ENCODE measurements around the gene RGL4.

RGL4 gene

DNA sequence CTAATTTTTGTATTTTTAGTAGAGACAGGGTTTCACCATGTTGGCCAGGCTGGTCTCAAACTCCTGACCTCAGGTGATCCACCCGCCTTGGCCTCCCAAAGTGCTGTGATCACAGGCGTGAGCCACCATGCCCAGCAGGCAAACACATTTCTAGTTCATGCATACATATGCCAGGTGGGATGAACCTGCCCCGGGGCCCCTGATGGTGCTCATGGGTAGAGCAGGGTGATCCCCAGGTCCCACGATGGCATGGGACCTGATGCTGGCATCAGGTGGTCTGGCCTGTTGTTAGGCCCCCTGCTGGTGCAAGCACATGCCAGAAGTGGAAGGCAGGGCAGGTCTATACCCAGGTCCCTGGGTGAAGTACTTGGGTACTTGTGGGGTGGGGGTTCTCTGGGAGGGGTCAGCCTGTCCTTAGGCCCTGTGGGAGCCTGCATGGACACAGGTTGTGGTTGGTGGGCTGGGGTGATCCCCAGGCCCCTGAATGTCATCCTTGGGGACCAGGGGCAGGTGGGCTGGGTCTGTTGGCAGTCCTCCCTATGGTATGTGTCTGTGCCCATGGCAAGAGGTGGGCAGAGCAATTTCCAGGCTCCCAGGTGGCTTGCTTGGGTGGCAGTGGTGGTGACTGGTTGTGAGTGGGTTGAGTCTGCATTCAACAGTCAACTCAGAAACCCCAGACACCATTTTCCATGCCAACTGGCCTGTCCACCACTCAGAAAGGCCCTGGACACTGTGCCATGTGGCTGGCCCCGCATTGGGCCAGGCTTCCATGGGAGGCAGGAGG lies 9.6 kb upstream of the RGL4 start:
- DNase-seq (ENCODE audit: low read depth): no peak

DNA sequence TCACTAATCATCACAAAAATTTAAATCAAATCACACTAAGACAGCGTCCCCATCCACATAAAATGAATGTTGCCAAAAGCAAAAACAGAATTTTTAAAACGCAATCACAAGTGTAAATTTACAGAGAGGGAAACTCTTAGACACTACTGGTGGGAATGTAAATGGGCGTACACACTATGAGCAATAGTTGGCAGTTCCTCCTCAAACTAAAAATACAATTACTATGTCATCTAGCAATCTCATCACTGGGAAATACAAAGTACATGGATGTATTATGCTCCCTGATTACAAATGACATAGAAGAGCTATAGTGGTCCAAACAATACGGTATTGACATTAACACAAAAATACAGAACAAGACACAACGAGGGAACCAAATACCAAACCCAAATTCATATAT lies 8.7 kb upstream of the RGL4 start:
- DNase-seq (ENCODE audit: low read depth): no peak

DNA sequence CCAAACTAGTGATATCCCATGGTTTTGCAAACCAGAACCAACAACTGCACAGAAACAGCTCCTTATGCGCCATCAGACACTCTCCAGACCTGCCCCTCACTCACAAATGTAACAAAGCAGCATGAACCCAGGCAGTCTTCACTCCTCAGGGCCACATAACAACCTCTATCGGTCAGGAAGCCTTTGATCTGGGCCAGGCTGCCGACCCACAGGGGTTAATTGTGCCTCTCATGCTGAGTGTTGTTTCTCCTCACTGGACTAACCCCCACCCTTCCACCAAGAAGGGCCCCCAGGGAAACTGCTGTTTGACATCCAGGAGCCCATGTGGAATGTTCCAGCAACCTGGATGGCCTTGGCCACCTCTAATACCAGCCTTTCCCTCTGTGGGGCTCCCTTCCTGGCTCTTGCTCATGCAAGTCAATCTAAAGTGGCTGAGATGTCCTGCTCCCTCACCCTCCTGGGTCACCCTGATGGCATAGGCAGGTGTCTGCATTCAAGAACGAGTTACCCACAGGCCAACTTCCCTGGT lies 7.9 kb upstream of the RGL4 start:
- DNase-seq (ENCODE audit: low read depth): no peak

DNA sequence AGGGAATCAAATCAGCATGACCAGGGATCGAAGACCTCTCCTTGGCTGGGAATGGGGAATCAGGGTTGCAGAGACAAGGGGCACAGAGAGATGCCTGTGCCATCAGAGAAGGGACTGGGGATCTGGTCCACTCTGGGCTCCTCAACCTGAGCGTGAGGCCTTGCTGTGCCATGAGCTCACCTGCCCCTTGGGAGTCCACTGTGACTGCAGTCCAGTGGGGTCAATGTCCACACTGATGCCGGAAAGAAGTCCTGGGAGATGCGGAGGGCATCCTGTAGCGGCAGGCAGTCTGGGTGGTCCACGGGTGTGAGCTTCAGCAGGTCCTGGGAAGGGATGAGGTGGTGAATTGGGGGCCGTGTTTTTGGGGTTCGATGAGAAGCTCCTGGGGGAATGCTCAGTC lies 7.3 kb upstream of the RGL4 start:
- no peak for DNase-seq (ENCODE audit: low read depth)

DNA sequence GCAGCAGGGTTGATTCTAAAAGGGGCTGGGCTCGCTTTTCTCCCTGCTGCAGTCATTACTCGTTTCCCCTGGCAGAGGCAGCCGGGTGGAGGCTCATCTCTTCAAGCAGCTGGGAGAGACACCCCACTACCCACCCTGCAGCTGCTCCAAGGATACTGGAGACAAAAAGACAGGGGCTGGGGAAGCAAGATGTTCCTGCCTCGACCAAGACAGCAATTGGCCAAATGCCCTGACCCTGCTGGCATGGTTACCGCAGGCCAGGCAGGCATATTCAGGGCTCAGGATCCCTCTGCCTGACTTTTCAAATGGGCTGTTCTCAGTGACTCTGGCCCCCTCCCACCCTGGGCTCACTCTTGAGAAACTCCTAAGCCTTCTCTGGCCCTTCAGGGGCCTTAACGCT lies 6.8 kb upstream of the RGL4 start:
- no peak for DNase-seq (ENCODE audit: low read depth)

DNA sequence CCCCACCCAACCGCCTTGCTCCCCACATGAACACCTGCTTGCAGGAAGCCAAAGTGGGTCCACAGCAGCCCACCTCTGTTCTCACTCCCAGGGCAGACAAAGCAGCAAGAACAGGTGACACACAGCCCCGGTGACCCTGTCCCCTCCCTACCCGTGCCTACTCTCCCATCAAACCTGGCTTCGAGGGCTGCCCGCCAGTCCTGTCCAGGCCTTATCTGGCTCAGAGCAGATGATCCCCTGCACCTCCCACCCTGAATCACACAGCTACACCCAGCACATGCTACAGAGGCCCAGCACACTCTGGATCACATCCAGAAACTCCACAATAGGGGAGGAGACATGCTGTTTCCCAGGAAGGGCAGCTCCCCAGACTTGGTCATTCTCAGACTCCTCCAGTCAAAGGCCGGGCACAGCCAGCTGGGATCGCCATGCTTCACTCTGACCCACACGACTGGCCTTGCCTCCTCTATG lies 6.2 kb upstream of the RGL4 start:
- DNase-seq (ENCODE audit: low read depth): no peak

DNA sequence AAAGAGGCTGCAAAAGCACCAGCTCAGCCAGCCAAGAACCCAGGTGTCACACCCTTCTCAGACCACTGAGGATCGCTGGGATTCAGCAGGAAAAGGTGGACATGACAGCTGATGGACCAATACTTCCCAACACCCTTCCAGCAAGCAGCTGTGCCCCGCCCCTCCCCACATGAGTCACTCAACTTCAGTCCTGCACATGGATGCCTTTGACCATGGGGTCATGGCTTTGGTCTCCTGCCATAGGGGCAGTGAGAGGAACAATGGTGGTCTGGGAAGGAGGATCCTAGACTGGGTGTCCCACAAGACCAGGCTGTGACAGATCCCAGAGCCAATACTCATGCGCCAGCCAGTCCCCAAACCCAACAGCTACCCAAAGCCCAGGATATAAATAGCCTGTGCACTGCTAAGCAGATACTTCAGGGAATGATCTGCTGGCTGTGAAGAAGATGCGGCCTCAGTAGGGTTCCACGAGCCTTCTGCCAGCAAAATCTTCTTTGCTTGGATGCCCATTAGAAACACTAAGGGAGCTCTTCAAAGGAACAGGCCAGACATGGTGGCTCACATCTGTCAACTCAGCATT lies 5.5 kb upstream of the RGL4 start:
- no peak for DNase-seq (ENCODE audit: low read depth)

DNA sequence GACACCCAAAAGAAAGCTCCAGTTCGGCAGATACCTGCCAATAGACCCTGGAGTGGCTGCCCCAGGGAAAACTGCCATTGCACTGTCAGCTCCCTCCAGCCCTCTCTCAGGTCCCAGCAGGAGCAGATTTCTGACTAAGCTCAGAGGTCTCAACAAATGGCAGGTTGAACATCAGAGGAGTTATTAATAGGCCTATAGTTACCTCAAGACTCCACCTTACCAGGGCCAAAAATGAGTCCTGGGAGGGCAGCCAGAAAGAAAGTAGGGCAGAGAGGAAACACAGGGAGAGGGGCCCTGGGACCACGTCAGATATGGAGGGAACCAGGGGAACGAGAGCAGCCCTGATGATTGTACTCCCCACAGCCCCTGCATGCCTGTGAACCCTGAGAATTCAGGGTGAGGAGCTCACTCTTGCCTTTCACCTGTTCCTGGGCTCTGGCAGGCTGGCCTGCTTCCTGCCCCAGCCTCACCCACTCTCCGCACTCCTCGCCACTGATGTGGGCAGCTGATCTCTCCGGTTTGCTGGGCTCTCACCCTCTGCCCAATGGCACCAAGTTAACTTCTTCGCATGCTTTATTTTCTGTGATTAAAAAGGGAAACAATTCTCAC lies 4.3 kb upstream of the RGL4 start:
- DNase-seq (ENCODE audit: low read depth): no peak

DNA sequence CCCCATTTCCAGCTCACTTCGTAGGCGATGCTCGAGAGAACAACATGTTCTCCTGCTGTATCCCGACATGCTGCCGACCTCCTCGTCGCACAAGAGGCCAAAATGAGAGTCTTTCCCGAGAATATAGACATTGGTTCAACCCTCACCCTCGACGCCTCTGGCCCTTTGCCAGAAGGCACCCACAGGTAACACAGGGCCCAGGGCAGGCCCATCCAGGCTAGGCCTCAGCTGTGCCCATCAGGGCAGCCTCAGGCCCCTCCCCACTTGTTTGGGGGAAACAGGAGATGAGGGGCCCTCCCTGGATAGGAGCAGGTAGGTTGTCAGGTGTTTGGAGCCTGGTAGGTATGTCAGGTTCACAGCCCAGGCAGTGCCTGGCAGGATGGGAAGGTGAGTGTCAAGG lies 2.7 kb upstream of the RGL4 start:
- no peak for DNase-seq (ENCODE audit: low read depth)

DNA sequence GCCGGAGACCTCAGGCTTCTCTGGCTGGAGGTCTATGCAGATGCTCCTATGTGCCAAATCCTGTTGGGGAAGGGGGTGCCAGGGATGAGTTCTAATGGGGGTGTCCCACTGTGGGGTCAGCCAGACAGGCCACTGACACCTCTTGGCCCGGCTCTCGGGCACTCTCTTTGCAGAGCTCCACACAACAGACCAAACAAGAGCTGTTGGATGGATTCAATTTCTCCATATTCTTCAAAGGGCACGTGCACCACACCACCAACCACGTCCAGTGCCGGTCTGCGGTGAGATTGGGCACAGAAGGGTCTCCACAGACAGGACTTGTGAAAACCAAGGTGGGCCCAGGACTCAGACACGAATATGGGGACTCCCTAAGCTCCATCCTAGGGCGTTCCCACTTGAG lies 2.2 kb upstream of the RGL4 start:
- no peak for DNase-seq (ENCODE audit: low read depth)

DNA sequence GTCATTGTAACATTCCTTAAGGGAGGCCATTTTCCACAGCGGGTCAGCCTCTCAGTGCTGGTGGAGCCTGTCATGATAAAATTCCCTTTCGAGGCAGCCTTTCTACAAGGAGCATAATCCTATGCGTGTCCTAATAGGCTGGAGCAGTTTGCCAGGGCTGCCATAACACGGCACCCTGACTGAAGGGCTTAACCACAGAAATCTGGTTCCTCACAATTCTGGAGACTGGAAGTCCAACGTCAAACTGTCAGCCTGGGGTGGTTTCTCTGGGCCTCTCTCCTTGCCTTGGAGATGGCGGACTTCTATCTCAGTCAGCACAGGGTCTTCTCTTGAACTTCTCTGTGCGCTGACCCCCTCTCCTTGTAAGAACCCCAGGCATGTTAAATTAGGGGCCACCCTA lies 1.4 kb upstream of the RGL4 start:
- no peak for DNase-seq (ENCODE audit: low read depth)

DNA sequence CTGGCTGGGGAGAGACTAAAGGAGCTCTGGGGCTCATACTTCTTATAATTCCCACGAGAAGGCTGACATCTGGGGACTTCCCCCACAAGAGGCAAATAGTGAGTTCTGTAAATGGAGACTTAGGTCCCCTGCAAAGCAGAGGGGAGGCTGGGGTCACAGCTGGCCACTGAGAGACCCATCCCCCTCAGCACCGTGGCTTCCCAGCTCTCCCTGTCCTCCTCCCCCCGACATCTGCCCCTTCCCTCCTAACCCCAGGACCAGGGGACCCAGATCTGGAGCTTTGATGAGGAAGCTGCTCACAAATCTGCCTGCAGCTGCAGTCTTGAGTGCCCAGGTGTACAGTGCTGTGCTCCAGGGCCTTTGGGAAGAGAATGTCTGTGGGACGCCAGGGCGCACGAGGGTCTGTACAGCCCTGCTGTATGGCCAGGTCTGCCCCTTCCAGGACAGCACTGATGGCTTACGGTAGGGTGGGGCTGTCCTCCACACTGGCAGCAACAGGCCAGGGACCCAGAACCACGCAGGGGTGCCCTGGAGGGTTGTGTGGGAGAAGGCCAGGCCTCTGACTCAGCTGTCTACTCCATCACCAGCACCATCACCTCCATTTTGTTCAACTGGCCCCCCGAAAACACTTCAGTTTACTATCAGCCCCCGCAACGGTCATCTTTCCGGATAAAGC lies 1.1 kb downstream of the RGL4 start:
- DNase-seq (ENCODE audit: low read depth): no peak

DNA sequence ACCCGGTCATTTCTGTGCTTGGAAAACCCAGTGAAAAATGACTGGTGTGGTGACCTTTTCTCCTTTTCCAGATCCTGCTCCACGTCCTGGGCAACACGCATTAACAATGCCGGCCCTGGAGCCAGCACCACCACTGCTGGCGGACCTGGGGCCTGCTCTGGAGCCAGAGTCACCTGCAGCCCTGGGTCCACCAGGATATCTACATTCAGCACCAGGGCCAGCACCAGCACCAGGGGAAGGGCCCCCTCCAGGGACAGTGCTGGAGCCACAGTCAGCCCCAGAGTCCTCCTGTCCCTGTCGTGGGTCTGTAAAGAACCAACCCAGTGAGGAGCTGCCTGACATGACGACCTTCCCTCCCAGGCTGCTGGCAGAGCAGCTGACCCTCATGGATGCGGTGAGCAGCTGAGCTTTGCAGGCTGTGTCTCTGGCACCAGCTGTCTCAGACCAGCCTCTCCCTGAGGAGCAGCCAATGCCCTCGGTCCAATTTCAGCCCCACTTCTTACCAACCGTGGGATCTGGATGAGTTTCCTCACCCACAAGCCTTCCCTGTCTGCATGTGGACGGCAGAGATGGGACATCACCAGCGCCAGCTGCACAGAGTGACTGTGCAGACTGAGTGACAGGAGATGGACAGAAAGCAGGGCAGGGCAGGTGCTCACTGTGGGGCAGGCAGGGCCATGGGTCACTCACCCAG lies 1.9 kb downstream of the RGL4 start:
- DNase-seq (ENCODE audit: low read depth): no peak

DNA sequence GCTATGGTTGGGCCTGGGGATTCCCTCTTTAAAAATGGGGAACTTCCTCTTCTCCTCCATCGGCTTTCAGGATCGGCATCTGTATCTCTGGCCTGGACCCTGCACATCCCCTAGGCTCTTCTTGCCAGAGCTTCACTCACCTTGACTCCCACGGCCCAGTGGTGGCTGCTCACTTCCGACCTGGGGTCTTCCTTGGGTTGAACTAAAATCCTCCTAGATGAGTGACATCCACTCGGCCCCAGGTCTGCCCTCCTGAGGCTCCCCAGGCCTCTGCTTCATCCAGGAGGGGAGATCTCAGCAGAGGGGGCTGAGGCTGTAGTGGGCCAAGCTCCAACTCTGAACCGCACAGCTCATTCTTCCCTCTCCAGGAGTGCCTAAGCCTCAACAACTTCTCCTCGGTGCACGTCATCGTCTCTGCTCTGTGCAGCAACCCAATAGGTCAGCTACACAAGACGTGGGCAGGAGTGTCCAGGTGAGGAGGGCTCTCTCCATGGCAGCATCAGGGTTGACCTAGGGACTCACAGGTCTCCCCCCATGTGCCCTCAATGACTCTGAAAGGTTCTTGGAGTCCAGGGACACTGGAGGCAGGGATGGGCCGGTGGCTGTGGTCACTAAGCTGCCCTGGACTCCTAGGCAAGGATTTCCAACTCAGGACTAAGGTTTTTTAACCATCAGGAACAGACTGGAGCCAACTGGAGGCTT lies 3.3 kb downstream of the RGL4 start:
- DNase-seq (ENCODE audit: low read depth): no peak

DNA sequence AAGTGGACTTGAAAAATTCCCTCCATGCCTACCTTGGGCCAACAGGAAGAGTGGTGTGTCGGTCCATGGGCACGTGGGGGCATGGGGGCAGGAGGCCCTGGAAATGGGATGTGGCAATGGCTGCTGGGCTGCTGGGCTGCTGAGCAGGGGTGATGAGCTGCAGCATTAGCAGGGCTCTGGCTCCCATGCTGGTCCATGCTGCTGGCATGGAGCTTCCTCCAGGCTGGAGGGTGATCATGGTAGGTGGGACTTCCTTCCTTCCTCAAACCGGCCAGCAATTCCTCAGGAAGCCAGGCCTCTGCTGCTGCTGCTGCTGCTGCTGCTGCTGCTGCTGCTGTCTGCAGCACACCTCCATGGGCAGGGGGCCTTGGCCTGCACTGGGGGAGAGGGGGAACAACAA lies 4.3 kb downstream of the RGL4 start:
- no peak for DNase-seq (ENCODE audit: low read depth)

DNA sequence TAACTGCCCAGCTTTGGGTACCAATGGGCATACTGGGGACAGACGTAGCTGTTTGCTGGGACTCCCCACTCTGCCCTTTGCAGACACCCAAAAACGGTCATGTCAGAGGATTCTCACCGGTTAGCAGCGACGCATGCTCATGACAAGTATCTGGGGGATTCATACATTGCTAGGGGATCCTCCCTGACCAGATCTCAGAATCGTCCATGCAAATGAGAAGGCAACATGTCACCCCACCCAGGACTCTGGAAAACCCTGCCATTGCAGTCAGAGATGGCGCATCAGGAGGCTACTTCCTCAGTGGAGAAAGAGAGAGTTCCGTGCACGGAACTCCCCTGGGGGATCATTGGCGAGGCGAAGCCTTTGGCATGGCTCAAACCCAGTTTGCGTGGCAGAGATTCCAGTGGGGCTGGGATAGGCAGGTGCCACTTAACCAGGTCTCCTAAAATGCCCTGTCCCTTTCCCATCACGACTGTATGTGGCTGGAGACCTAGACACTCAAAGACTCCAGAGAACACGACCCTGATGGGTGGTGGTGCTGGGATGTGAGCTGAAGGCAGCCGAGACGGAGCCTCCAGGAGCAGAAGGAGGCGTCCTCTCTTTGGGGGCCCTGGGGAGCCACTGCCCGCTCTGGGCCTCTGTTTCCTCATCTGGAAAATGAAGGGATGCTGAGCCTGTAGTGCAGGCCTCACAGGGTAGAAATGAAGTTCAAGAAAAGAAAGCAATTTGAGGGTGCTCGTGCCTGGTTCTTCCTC lies 4.9 kb downstream of the RGL4 start:
- DNase-seq (ENCODE audit: low read depth): no peak

DNA sequence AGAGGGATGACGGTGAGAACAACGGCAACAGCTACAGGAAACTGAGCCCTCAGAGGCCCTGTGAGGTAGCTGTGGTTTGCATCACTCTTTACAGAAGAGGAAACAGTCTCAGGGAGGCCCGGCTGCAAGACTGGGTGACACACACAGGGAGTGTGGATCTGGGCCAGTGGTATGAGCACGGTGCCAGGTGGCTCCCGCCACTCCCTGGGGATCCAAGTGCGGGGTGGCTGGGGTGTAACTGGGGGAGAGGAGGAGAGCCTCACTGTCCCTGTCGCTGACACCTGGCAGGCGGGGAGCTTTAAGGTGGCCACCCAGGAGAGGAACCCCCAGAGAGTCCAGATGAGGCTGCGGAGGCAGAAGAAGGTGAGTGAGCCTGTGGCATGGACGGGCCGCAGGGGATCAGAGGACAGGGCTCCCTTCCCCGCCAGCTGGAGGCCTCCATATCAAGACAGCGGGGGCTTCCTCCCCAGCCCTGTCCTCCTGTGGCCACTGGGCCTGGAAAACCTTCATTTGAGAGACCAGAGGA lies 5.6 kb downstream of the RGL4 start:
- DNase-seq (ENCODE audit: low read depth): peak; percentile 69

DNA sequence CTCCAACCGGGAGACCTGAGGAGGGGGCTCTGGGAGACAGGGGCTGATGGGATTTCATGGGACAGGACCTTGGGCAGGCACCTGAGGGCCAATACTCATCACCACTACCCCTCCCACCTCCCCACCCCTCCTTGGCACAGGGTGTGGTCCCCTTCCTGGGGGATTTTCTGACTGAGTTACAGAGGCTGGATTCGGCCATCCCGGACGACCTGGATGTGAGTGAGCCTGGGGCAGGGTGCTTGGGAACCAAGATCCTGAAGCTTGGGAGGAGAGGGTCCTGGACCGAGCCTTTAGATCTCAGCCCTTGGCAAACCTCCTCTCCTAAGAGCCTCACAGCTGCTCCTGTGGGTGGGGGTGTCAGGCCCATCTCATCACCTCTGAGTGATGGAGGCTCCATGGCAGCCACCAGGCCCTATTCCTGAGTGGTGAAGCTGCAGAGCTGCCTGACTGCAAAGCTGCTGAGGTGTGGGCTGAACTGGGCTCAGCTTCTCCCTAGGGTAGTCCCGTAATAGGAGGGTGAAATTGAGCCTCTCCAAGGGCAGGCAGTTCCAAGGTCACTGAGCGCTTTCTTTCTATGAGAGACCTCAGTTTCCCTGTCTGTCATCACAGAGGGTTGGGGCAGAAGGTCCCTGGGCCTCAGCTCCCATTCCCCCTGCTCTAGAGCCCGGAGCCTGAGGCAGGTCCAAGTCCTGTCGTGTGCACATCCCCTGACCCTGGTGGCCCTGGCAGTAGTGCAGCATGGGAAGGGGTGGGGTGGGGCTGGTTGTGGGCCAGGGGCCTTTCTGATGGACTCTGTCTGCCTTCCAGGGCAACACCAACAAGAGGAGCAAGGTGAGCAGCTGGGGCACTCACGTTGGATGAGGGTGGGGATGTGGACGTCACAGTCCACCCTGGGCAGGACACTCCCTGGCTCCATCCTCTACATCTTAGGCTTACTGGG lies 6.5 kb downstream of the RGL4 start:
- DNase-seq (ENCODE audit: low read depth): no peak

DNA sequence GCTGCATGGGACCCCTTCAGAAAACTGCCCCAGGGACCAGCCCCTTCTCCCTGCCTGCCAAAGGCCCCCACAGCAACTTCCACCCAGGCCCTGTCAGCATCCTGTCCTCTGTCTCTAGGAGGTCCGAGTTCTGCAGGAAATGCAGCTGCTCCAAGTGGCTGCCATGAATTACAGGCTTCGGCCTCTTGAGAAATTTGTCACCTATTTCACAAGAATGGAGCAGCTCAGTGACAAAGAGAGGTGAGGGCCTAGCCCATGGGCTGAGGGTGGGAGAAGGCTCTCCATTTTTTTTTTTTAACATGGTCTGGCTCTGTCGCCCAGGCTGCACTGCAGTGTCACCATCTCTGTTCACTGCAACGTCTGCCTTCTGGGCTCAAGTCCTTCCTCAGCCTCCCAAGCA lies 7.3 kb downstream of the RGL4 start:
- DNase-seq (ENCODE audit: low read depth): no peak

Data from activated T-cell treated with anti-CD3 and anti-CD28 coated beads for 24 hours (primary cell).